ENCODE results near the gene U2AF2. TPM values are rescaled to one million over a fixed set of nuclear protein-coding genes. Genes with fewer than 3 reads are reported as not detected.

U2AF2 gene
- total and polyA plus RNA-seq, 2 of the 8 experiments (the other 6 are each of a cell fraction or from before 2014, with no cell fraction given): 162 to 252 TPM

GRCh38 chr19:55649268-55650125 lies 5.3 kb upstream of the U2AF2 start:
- peaks cover 7 to 13% (median 11%) of the 10 kb centered on the region in 4 experiments for H3K36me3 ChIP-seq (ENCODE audit: control insufficient read depth in 2 of 4, insufficient read depth in 4 of 4, low read length in 3 of 4)
- H3K79me1 ChIP-seq (ENCODE audit: low read depth, low read length): peaks cover 10% of the 10 kb centered on the region
- no peak overlapping the region for H3K18ac ChIP-seq (ENCODE audit: extremely low read depth, low read length)
- peaks cover 0 to 4% of the 10 kb centered on the region in 2 experiments for H4K20me1 ChIP-seq (replicated peaks in 1 of 2; ENCODE audit: control insufficient read depth in 1 of 2, insufficient read depth in 2 of 2, low read length in 2 of 2)
- ChIA-PET CTCF (ENCODE audit: partially characterized antibody) (interaction anchor here (0.6 to 6.9 kb wide), 4 partner anchors 12 to 25 kb away, joined by 3 to 56 read pairs (median 16); no protein-coding TSS in a partner anchor), POLR2A (ENCODE audit: partially characterized antibody) (interaction anchor here (0.7 to 9.2 kb wide), 8 partner anchors 7 to 242 kb away, joined by 3 to 96 read pairs (median 4); partner anchors contain the start of genes UBE2S, ZNF580 and ZNF865)
- peaks cover 0 to 13% of the 10 kb centered on the region in 2 experiments; a peak in 3 of 4 replicates for H3K79me2 ChIP-seq (ENCODE audit: control insufficient read depth in 1 of 2, insufficient read depth in 2 of 2, low read length in 2 of 2)
- no peak overlapping the region for H3K56ac ChIP-seq (replicated peaks; ENCODE audit: insufficient read length, low read depth, low read length)
- H2BK20ac ChIP-seq (ENCODE audit: low read length): no peak overlapping the region
- DNase-seq (ENCODE audit: low read depth in 1 of 2, low spot score in 2 of 2) (no peak), FAIRE-seq (no peak)
- no peak overlapping the region for H4K91ac ChIP-seq (replicated peaks; ENCODE audit: insufficient read length, low read length)
- no peak overlapping the region for H2BK120ac ChIP-seq (replicated peaks; ENCODE audit: low read depth, low read length)
- 94% methylated on average over 15 of the region's 17 CpGs; no CpG with 5 or more reads in 1 of the 2 experiments for WGBS, 2 experiments (ENCODE audit: extremely low coverage in 1 of 2, insufficient coverage in 1 of 2, insufficient read length in 1 of 2, insufficient replicate concordance in 2 of 2, low coverage in 1 of 2, low lambda C conversion rate in 2 of 2, missing lambda C conversion rate in 1 of 2)
- no peak overlapping the region for H3K23ac ChIP-seq (ENCODE audit: insufficient read length)
- no peak overlapping the region for H3K27ac ChIP-seq (ENCODE audit: low read depth, low read length)
- peaks cover 0 to 10% (median 5%) of the 10 kb centered on the region in 4 experiments; a peak in 6 of 7 replicates for H3K4me1 ChIP-seq (replicated peaks in 1 of 4; ENCODE audit: control insufficient read depth in 3 of 4, insufficient read depth in 4 of 4, low read length in 3 of 4)
- H3K27me3 ChIP-seq (replicated peaks in 1 of 4; ENCODE audit: control insufficient read depth in 3 of 4, extremely low read depth in 1 of 4, insufficient read depth in 3 of 4, low read length in 3 of 4): no peaks in the 10 kb centered on the region
- H4K5ac ChIP-seq (ENCODE audit: insufficient read length, low read depth, low read length): no peak overlapping the region
- H3K23me2 ChIP-seq (ENCODE audit: low read depth, low read length): peaks cover 11% of the 10 kb centered on the region
- no peak overlapping the region for H3K4ac ChIP-seq (replicated peaks; ENCODE audit: insufficient read length, low read depth, low read length)
- H3K9me3 ChIP-seq (ENCODE audit: insufficient read depth in 2 of 2, low read depth in 1 of 2, low read length in 1 of 2): no peaks in the 10 kb centered on the region
- H2BK5ac ChIP-seq (ENCODE audit: low read depth, low read length): no peak overlapping the region
- no peak overlapping the region for H3K4me3 ChIP-seq (ENCODE audit: extremely low read depth in 1 of 4, insufficient read depth in 2 of 4, low read depth in 3 of 4, low read length in 4 of 4)
- H3K4me2 ChIP-seq (ENCODE audit: insufficient read depth in 1 of 2, low read depth in 2 of 2, low read length in 2 of 2): peak overlapping the region in 1 of 2 experiments; percentile 78; a peak in 2 of 4 replicates
- H4K8ac ChIP-seq (ENCODE audit: extremely low read depth, insufficient read depth, low read length): peak overlapping the region; percentile 63
- no peak overlapping the region for H2BK15ac ChIP-seq (ENCODE audit: low read length)
- no peak overlapping the region for H3K9ac ChIP-seq (replicated peaks in 1 of 4; ENCODE audit: extremely low read depth in 1 of 4, low read depth in 3 of 4, low read length in 3 of 4)
- TF ChIP-seq, protein P1, sequence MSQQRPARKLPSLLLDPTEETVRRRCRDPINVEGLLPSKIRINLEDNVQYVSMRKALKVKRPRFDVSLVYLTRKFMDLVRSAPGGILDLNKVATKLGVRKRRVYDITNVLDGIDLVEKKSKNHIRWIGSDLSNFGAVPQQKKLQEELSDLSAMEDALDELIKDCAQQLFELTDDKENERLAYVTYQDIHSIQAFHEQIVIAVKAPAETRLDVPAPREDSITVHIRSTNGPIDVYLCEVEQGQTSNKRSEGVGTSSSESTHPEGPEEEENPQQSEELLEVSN (IDR thresholded peaks at IDR 0.05): no peak
- no peak for TF ChIP-seq TCF12 (IDR thresholded peaks at IDR 0.05; ENCODE audit: low read depth, low read length)
- no peak for TF ChIP-seq SP1 (IDR thresholded peaks at IDR 0.05; ENCODE audit: low read depth, low read length)
- TF ChIP-seq SIRT6 (IDR thresholded peaks at IDR 0.05; ENCODE audit: low read length): no peak
- TF ChIP-seq CEBPB (IDR thresholded peaks at IDR 0.05; ENCODE audit: low read depth, low read length): no peak
- TF ChIP-seq POLR2AphosphoS5 (IDR thresholded peaks at IDR 0.05; ENCODE audit: low read depth, low read length): no peak
- TF ChIP-seq CHD1 (IDR thresholded peaks at IDR 0.05; ENCODE audit: low read depth, low read length): no peak
- no peak overlapping the region for H3K14ac ChIP-seq (ENCODE audit: insufficient read length)
- no peak overlapping the region for H2AFZ ChIP-seq (ENCODE audit: low read length)
- no peak overlapping the region for H2AK5ac ChIP-seq (ENCODE audit: low read depth, low read length)
- no peak overlapping the region for H2BK12ac ChIP-seq (ENCODE audit: low read depth, low read length)

All from H1 (cell line).